Posterior vena cava (tissue), 2 donors: ENCODE results near the gene RHCE. TPM values are rescaled to one million over a fixed set of nuclear protein-coding genes. Genes with fewer than 3 reads are reported as not detected.
"Not testable (repeated sequence)": the region's sequence is repeated elsewhere in the genome, so short reads cannot be mapped to it uniquely, and the experiment has no call there.

Source experiments
- DNase-seq: peaks from one replicate; pipeline ENCODE4 v3.0.0-alpha.2; 2020; ENCODE audit warnings: low spot score
- intact Hi-C, 2 donors: fragments of 100-400 bp; cut with DNase I; formaldehyde crosslinking; loops; one replicate each; pipeline versions ENCODE4 v1.14.1 to v1.14.2; 2022 to 2023
- total RNA-seq, 2 donors: library from RNA; stranded (reverse); fragmentation: NEBNext Ultra II Directional; extraction: Animal tissue kit (Norgen Biotek cat#: 25700); gene quantifications; one replicate each; pipeline ENCODE4 v1.2.1, GENCODE V29; 2021
- donor health status: DM: yes; HTN: yes; CAD: no.
- donor health status: DM: yes; HTN: yes; CAD: no.

RHCE gene
- total RNA-seq, 2 donors from 2014 or later = not detected

GRCh38 chr1:25409641-25410427 lies 10.8 kb downstream of the RHCE start:
- intact Hi-C loops = loop anchor here (10.0 kb wide), 1 partner anchor 115 kb away; no protein-coding TSS in a partner anchor
- not testable (repeated sequence) for DNase-seq

GRCh38 chr1:25405731-25406305 lies 14.8 kb downstream of the RHCE start:
- intact Hi-C loops = loop anchor here (10.0 kb wide), 1 partner anchor 119 kb away; no protein-coding TSS in a partner anchor
- DNase-seq = not testable (repeated sequence)

GRCh38 chr1:25402947-25403803 lies 17.4 kb downstream of the RHCE start:
- not testable (repeated sequence) for DNase-seq
- intact Hi-C loops = loop anchor here (10.0 kb wide), 1 partner anchor 122 kb away; no protein-coding TSS in a partner anchor

- intact Hi-C loops, DNase-seq: not testable (repeated sequence)
Observed at GRCh38 chr1:25398079-25398478, 22.5 kb downstream of the RHCE start.

GRCh38 chr1:25397549-25397948 lies 23.1 kb downstream of the RHCE start:
- intact Hi-C loops, DNase-seq: not testable (repeated sequence)

GRCh38 chr1:25392841-25393240 lies 27.8 kb downstream of the RHCE start:
- intact Hi-C loops = no loop called here
- DNase-seq = no peak

DNA sequence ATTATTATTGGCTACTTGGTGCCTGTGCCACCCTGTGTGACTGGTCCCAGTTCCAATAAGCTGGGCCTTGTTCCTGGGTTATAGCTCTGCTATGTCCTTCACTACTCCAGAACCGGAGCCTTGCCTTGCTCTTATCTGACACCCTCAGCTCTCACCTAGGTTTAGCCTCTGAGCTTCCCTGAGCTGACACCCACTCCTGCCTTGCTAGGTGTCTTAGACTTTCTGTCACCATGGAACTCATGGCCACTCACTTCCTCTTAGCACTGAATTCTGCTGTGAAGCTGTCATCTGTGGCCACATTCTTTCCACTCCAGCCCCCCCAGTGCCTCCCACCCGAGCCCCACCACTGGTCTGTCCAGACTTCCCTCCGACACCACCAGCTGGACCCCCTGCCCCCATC lies 30.9 kb downstream of the RHCE start:
- intact Hi-C loops, DNase-seq: not testable (repeated sequence)

- DNase-seq, intact Hi-C loops: not testable (repeated sequence)
Observed at GRCh38 chr1:25388691-25389090, 31.9 kb downstream of the RHCE start.

DNA sequence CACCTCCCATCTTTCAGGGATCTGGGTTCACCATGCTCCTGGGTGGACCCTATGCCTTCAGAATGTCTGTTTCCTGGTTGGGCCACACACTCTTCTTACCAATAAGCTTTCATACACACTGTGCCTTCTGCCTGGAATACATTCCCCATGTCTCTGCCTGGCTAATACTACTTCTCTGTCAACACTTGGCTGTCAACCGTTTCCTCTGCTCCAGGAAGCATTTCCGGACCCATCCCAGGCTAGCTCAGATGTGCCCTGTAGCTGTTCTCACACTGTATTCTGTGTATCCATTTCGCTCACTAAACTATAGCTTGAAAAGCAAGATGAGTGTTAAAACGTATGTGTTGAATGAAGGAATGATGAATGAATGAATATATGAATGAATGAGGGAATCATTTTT lies 33.5 kb downstream of the RHCE start:
- DNase-seq, intact Hi-C loops: not testable (repeated sequence)

DNA sequence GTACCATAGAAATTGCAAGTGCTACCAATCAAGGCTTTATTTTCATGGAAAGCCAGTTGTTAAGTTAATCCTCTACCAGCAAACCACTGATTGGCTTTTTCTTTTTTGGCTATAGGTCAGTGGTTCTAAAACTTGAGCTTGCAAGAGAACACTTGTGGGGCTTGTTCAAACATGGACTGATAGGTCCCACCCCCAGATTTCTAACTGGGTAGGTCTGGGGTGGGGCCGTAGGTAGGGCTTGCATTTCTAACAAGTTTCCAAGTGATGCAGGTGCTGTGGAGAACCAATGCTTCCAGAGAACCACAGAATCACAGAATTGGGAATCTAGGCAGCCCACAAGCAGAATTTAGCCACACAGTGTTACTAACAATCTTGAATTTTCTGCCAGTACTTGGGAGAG lies 36.8 kb downstream of the RHCE start:
- DNase-seq, intact Hi-C loops: not testable (repeated sequence)

DNA sequence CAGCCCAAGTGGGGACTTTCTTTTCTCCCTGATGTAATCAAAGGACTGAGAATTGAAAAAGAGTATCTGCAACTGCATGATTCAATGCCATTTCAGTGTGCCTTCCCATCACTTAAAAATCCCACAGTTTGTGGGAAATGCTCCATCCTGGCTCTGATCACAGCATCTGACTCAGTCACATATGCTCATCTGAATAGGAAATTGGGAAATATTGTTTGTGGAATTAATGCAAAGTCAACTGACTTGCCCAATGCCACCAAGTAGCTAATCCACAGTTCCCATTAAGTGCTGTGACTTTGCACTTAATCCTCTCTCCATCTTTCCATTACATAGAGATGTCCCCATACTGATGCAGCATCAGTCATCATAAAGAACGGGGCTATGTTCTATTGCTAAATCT lies 37.5 kb downstream of the RHCE start:
- DNase-seq, intact Hi-C loops: not testable (repeated sequence)

DNA sequence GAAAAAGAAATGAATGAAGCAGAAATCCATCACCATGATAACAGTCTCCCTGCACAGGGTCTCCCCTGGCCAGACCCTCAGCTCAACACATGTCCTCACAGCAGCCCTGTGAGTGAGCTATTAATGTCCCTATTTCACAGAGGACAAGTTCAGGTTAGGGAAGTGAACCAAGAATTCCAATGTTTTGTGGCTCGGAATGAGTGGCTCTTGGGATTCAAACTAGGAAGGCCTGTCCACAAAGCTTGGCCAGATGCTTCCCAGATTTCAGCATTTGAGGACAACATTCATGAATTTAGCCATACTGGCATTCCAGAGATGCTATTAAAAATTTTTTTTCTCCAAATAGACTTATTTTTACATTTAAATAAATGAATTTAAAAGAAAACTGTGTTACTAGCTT lies 38.1 kb downstream of the RHCE start:
- intact Hi-C loops = not testable (repeated sequence)

DNA sequence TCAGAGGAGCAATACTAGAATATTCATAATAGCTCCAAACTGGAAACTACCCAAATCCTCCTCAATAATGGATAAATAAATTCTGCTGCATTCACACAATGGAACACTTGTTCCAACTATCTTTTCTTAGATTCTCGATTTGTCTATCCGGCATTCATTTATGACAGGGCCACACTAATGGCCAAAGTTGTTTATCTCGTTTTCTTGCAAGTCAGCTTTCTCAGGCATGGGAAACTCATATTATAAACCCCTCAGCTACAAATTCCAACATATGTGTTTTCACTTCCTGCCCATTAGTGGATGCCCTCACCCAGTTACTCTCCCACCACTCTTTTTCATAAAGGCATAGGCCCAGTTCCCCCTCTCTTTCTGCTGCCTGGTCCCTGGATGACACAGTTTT lies 42.3 kb downstream of the RHCE start:
- intact Hi-C loops, DNase-seq: not testable (repeated sequence)

More for the DNA sequence above, 38.1 kb downstream of the RHCE start:
- DNase-seq = not testable (repeated sequence)

DNA sequence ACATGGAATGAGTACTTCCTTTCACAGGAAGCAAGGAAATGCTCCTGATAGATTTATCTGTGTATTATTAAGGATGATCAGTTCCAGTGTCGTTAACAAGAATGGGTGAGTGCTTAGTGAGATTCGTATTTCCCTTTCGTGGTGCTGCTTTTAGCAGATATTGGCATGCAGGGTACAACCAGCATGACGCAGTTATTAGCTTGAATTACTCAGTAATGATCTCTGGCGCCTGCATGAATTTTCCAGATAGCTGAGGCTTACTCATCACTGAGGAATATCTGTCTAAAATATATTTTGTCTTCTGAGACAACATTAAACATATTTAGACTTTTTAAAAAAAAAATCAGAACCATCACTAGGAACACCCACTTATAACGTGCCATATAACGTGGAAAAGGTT lies 48.9 kb downstream of the RHCE start:
- intact Hi-C loops, DNase-seq: not testable (repeated sequence)

- intact Hi-C loops = not testable (repeated sequence)
Observed at GRCh38 chr1:25369691-25370271, 50.8 kb downstream of the RHCE start.

DNA sequence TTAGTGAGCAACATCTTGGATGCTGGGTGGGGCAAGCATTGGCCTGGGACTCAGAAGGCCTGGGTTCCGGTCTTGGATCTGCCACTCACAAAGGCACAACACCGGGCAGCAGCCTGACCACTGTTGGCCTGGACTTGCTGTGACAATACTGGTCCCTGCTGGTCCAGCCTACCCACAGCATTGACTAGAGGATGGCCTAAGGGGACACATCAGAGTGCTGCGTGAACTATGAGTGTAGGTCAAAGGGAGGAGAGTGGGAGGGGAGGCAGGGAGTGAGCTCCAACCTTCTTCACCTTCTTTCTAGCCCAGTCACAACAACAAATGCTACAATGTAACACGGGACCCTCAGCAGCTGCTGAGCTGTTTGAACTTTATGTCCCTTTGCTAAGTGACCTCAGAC lies 51.4 kb downstream of the RHCE start:
- DNase-seq = no peak
- intact Hi-C loops = no loop called here

More at GRCh38 chr1:25369691-25370271, 50.8 kb downstream of the RHCE start:
- not testable (repeated sequence) for DNase-seq

GRCh38 chr1:25362634-25363559 lies 57.7 kb downstream of the RHCE start:
- intact Hi-C loops, DNase-seq: not testable (repeated sequence)

GRCh38 chr1:25361901-25362300 lies 58.7 kb downstream of the RHCE start:
- intact Hi-C loops = no loop called here
- no peak for DNase-seq
